A673 (cell line): ENCODE data around the gene ADAM8.

Experiments
- EZH2 ChIP-seq: fragments of 200-600 bp; sonication (generic); IDR thresholded peaks from 2 replicates; pipeline ENCODE4 v1.6.1; 2017; ENCODE audit warnings: borderline replicate concordance, low read depth, mild to moderate bottlenecking, mixed read lengths, antibody characterized with exemption, low read length; ENCODE audit not compliant: poor library complexity, severe bottlenecking
- TF ChIP-seq, protein P1 (sequence below): fragments of 300-800, 200-600 bp; sonication (generic); conservative IDR thresholded peaks from 2 replicates; pipeline ENCODE4 v1.5.1; 2017; ENCODE audit warnings: low read depth, mild to moderate bottlenecking, antibody characterized with exemption, low read length, moderate library complexity, mixed read lengths

DNA sequence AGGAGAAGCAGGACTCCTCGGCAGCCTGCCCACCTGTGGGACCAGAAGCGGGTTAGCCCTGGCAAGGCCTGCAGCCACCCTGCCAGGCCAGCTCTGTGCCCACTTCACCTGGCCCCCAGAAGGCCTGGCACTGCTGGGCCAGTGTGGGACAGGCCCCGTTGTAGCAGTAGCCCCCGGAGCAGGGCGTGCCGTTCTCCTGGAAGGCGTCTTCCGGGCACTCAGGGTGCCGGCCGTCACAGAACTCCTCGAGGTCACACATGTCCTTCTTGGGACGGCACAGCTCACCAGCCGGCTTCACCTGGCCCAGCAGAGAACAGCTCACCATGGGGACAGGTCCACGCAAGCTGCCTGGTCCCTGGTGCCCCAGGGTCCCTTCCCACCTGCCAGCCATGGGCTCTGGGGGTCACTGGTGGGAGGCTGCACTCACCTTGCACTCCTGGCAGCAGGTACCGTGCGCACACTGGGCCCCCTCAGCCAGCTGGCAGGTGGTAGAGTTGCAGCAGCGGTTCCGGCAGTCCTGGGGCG is 5.8 kb downstream of the ADAM8 start:
- TF ChIP-seq, protein P1, sequence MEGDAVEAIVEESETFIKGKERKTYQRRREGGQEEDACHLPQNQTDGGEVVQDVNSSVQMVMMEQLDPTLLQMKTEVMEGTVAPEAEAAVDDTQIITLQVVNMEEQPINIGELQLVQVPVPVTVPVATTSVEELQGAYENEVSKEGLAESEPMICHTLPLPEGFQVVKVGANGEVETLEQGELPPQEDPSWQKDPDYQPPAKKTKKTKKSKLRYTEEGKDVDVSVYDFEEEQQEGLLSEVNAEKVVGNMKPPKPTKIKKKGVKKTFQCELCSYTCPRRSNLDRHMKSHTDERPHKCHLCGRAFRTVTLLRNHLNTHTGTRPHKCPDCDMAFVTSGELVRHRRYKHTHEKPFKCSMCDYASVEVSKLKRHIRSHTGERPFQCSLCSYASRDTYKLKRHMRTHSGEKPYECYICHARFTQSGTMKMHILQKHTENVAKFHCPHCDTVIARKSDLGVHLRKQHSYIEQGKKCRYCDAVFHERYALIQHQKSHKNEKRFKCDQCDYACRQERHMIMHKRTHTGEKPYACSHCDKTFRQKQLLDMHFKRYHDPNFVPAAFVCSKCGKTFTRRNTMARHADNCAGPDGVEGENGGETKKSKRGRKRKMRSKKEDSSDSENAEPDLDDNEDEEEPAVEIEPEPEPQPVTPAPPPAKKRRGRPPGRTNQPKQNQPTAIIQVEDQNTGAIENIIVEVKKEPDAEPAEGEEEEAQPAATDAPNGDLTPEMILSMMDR, result no peak
- TF ChIP-seq EZH2, result no peak
